Gastrocnemius medialis (tissue), 4 donors: ENCODE measurements around the gene ANKRD62. TPM values are rescaled to one million over a fixed set of nuclear protein-coding genes. Genes with fewer than 3 reads are reported as not detected.

Experiments
- ATAC-seq, 2 donors: fragments of 150-250 bp; one replicate each; pipeline ENCODE4 v1.9.1; 2016
- DNase-seq, 2 donors: peaks; one replicate each; pipeline ENCODE4 v3.0.0-alpha.2; 2019
- H3K27ac ChIP-seq, 4 donors: fragments of 200-600 bp; sonication (generic); 1 replicate in 1 of 4; 2 replicates in 3 of 4; pipeline ENCODE4 v1.5.1; 2016 to 2018; ENCODE audit warnings: mild to moderate bottlenecking in 2 of 4, moderate library complexity in 1 of 4
- H3K27me3 ChIP-seq, 3 donors: fragments of 200-600 bp; sonication (generic) in 2 of 3; 1 replicate in 1 of 3; 2 replicates in 2 of 3; pipeline versions ENCODE4 v1.5.1 to v1.6.0; 2016 to 2019; ENCODE audit warnings: mild to moderate bottlenecking in 1 of 3, moderate library complexity in 1 of 3
- H3K36me3 ChIP-seq, 2 donors: fragments of 200-600 bp; sonication (generic) in 1 of 2; one replicate each; pipeline ENCODE4 v1.5.1; 2017 to 2018
- H3K4me1 ChIP-seq, 2 donors: fragments of 200-600 bp; sonication (generic) in 1 of 2; one replicate each; pipeline ENCODE4 v1.5.1; 2016 to 2017; ENCODE audit warnings: mild to moderate bottlenecking in 2 of 2
- H3K4me3 ChIP-seq, 4 donors: fragments of 200-600 bp; sonication (generic) in 3 of 4; 1 replicate in 1 of 4; 2 replicates in 3 of 4; pipeline ENCODE4 v1.5.1; 2016 to 2019; ENCODE audit warnings: mild to moderate bottlenecking in 2 of 4
- H3K9me3 ChIP-seq, 3 donors: fragments of 200-600 bp; sonication (generic) in 2 of 3; 1 replicate in 1 of 3; 2 replicates in 2 of 3; pipeline ENCODE4 v1.5.1; 2016 to 2019
- CTCF ChIP-seq, 5 experiments: fragments of 450-650 bp in 3 of 5; fragments of 200-600 bp in 2 of 5; sonication (generic) in 2 of 5; IDR thresholded peaks in 4 of 5; conservative IDR thresholded peaks in 1 of 5; 1 replicate in 4 of 5; 2 replicates in 1 of 5; pipeline ENCODE4 v1.5.1; 2016 to 2019; ENCODE audit warnings: antibody characterized with exemption in 5 of 5, mild to moderate bottlenecking in 3 of 5, moderate library complexity in 3 of 5
- POLR2A ChIP-seq, 2 donors: fragments of 450-650 bp; IDR thresholded peaks; one replicate each; pipeline ENCODE4 v1.6.1; 2017; ENCODE audit warnings: antibody characterized with exemption in 2 of 2, mild to moderate bottlenecking in 2 of 2, moderate library complexity in 2 of 2
- in situ Hi-C, 4 donors: fragments of 200-750 bp; cut with MboI; loops; one replicate each; pipeline versions ENCODE4 v1.15.0 to v1.8.0; 2017; ENCODE audit warnings: low sequenced_read_pairs in 4 of 4
- intact Hi-C: fragments of 100-400 bp; cut with DNase I; formaldehyde crosslinking; loops from one replicate; pipeline ENCODE4 v1.15.1; 2023; ENCODE audit warnings: low total_unique reads
- total RNA-seq, 4 donors: library from RNA; depleted of rRNA; stranded (reverse); fragments of >200 nt; gene quantifications; one replicate each; pipeline versions ENCODE4 v1.1.0 to v1.2.3, GENCODE V29; 2016

ANKRD62 gene
- total RNA-seq, 4 donors from 2014 or later: not detected

GRCh38 chr18:12092398-12093229 lies 1.0 kb upstream of the ANKRD62 start:
- ATAC-seq: no peak

GRCh38 chr18:12098374-12098773 lies 4.7 kb downstream of the ANKRD62 start:
- Histone ChIP-seq H3K4me1 (no peaks in the 10 kb centered on the region), H3K36me3 (no peaks in the 10 kb centered on the region), H3K4me3 (no peak overlapping the region), H3K9me3 (no peaks in the 10 kb centered on the region), H3K27me3 (no peaks in the 10 kb centered on the region), H3K27ac (no peak overlapping the region)
- intact Hi-C loops: no loop called here
- TF ChIP-seq CTCF (IDR thresholded peaks at IDR 0.05 in 4 of 5, conservative IDR thresholded peaks at IDR 0.05 in 1 of 5) (no peak), POLR2A (IDR thresholded peaks at IDR 0.05) (no peak)
- in situ Hi-C loops: loop anchor here in 1 of 4 donors (25.0 kb wide), 1 partner anchor 139 kb away; no protein-coding TSS in a partner anchor
- DNase-seq (no peak), ATAC-seq (no peak)

More at GRCh38 chr18:12092398-12093229, 1.0 kb upstream of the ANKRD62 start:
- Histone ChIP-seq H3K27me3 (no peaks in the 10 kb centered on the region), H3K9me3 (no peaks in the 10 kb centered on the region), H3K4me1 (no peaks in the 10 kb centered on the region), H3K27ac (no peak overlapping the region), H3K4me3 (no peak overlapping the region), H3K36me3 (no peaks in the 10 kb centered on the region)
- intact Hi-C loops (loop anchor here (5.0 kb wide), 1 partner anchor 145 kb away; no protein-coding TSS in a partner anchor), in situ Hi-C loops (loop anchor here in 1 of 4 donors (25.0 kb wide), 1 partner anchor 145 kb away; no protein-coding TSS in a partner anchor)
- no peak for DNase-seq
- no peak for TF ChIP-seq CTCF (IDR thresholded peaks at IDR 0.05 in 4 of 5, conservative IDR thresholded peaks at IDR 0.05 in 1 of 5)
- TF ChIP-seq POLR2A (IDR thresholded peaks at IDR 0.05): no peak

- intact Hi-C loops: no loop called here
- H3K27ac ChIP-seq: no peak overlapping the region
- no peak overlapping the region for H3K4me3 ChIP-seq
- no peak for TF ChIP-seq CTCF (IDR thresholded peaks at IDR 0.05 in 4 of 5, conservative IDR thresholded peaks at IDR 0.05 in 1 of 5)
- TF ChIP-seq POLR2A (IDR thresholded peaks at IDR 0.05): no peak
- DNase-seq: no peak
- H3K36me3 ChIP-seq: no peaks in the 10 kb centered on the region
- H3K9me3 ChIP-seq: no peaks in the 10 kb centered on the region
- in situ Hi-C loops: loop anchor here in 1 of 4 donors (25.0 kb wide), 1 partner anchor 138 kb away; no protein-coding TSS in a partner anchor
- no peak for ATAC-seq
- no peaks in the 10 kb centered on the region for H3K4me1 ChIP-seq
- no peaks in the 10 kb centered on the region for H3K27me3 ChIP-seq
Observed at GRCh38 chr18:12099160-12099559, 5.5 kb downstream of the ANKRD62 start.

GRCh38 chr18:12101266-12101665 lies 7.6 kb downstream of the ANKRD62 start:
- no peaks in the 10 kb centered on the region for H3K36me3 ChIP-seq
- in situ Hi-C loops (no loop called here), intact Hi-C loops (no loop called here)
- TF ChIP-seq POLR2A (IDR thresholded peaks at IDR 0.05) (no peak), CTCF (IDR thresholded peaks at IDR 0.05 in 4 of 5, conservative IDR thresholded peaks at IDR 0.05 in 1 of 5) (no peak)
- H3K9me3 ChIP-seq: no peaks in the 10 kb centered on the region
- no peak overlapping the region for H3K4me3 ChIP-seq
- no peaks in the 10 kb centered on the region for H3K4me1 ChIP-seq
- no peak overlapping the region for H3K27ac ChIP-seq
- DNase-seq (no peak), ATAC-seq (no peak)
- no peaks in the 10 kb centered on the region for H3K27me3 ChIP-seq
